Muscle layer of colon (tissue), 2 donors: ENCODE results near the gene ENTREP1.

Experiments used
- H3K27ac ChIP-seq: one replicate; pipeline ENCODE4 v1.7.0; 2013; ENCODE audit warnings: low read depth, mild to moderate bottlenecking, low read length, moderate library complexity
- H3K27me3 ChIP-seq, 2 donors: one replicate each; pipeline ENCODE4 v1.7.0; 2013; ENCODE audit warnings: low read length in 2 of 2, mild to moderate bottlenecking in 2 of 2; ENCODE audit not compliant: insufficient read depth in 2 of 2, control insufficient read depth in 1 of 2
- H3K36me3 ChIP-seq: one replicate; pipeline ENCODE4 v1.7.0; 2013; ENCODE audit warnings: mild to moderate bottlenecking, low read length; ENCODE audit not compliant: insufficient read depth
- H3K4me1 ChIP-seq: one replicate; pipeline ENCODE4 v1.7.0; 2013; ENCODE audit warnings: mild to moderate bottlenecking, low read length; ENCODE audit not compliant: insufficient read depth
- H3K4me3 ChIP-seq, 2 donors: one replicate each; pipeline ENCODE4 v1.7.0; 2013; ENCODE audit warnings: low read length in 2 of 2, low read depth in 1 of 2, mild to moderate bottlenecking in 1 of 2, moderate library complexity in 1 of 2
- H3K9ac ChIP-seq: one replicate; pipeline ENCODE4 v1.7.0; 2013; ENCODE audit warnings: low read length
- H3K9me3 ChIP-seq: one replicate; pipeline ENCODE4 v1.7.0; 2013; ENCODE audit warnings: mild to moderate bottlenecking, low read length
- donor health status: abdominal sarcoma.
- donor health status: Adenocarcinoma of cecum.

The ENTREP1 gene

DNA sequence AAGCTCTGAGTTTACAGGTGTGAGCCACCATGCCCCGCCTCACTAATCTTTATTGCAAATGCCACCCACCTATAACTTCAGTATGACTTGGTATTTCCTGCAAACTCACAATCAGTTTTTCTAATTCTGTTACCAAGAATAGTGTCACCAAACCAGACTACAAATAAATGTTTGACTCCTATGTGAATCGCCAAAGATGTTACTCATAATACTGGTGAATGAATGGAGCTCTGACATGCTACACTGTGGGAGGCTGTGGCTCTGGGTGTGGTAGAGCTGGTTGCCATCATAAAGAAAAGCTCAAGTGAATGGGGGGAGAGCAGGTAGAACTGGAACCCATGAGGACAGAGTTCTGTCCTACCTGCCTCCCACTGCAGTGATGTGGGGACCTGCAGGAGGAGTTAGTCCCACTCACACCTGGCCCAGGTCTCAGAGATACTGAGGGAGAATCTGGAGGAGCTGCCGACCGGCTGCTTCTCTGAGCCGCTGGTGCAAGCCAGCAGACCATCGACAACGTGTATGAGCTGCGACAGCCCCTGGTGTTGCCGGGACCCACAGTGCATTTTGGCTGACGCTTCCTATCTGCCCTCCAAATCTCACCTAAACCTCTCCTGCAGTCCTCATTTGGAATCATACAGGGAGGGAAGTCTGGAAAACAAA is 95.7 kb downstream of the ENTREP1 start:
- Histone ChIP-seq H3K4me3 (no peak overlapping the region), H3K9ac (no peak overlapping the region), H3K9me3 (no peaks in the 10 kb centered on the region), H3K4me1 (no peaks in the 10 kb centered on the region), H3K36me3 (no peaks in the 10 kb centered on the region), H3K27me3 (no peaks in the 10 kb centered on the region), H3K27ac (no peak overlapping the region)

- no peak overlapping the region for H3K27ac ChIP-seq
- H3K27me3 ChIP-seq, result no peaks in the 10 kb centered on the region
- no peaks in the 10 kb centered on the region for H3K4me1 ChIP-seq
- H3K36me3 ChIP-seq, result no peaks in the 10 kb centered on the region
- no peak overlapping the region for H3K9ac ChIP-seq
- H3K4me3 ChIP-seq, result no peak overlapping the region
- no peaks in the 10 kb centered on the region for H3K9me3 ChIP-seq
Observed at GRCh38 chr9:69421908-69422801, 97.1 kb downstream of the ENTREP1 start.

GRCh38 chr9:69425136-69425801 is 100.3 kb downstream of the ENTREP1 start:
- Histone ChIP-seq H3K4me3 (no peak overlapping the region), H3K36me3 (no peaks in the 10 kb centered on the region)

GRCh38 chr9:69427286-69427685 is 102.3 kb downstream of the ENTREP1 start:
- Histone ChIP-seq H3K9ac (no peak overlapping the region), H3K9me3 (no peaks in the 10 kb centered on the region), H3K4me1 (no peaks in the 10 kb centered on the region), H3K27ac (no peak overlapping the region), H3K36me3 (no peaks in the 10 kb centered on the region), H3K27me3 (no peaks in the 10 kb centered on the region), H3K4me3 (no peak overlapping the region)

More at GRCh38 chr9:69425136-69425801, 100.3 kb downstream of the ENTREP1 start:
- Histone ChIP-seq H3K27ac (no peak overlapping the region), H3K9ac (no peak overlapping the region), H3K9me3 (no peaks in the 10 kb centered on the region), H3K4me1 (no peaks in the 10 kb centered on the region), H3K27me3 (no peaks in the 10 kb centered on the region)

DNA sequence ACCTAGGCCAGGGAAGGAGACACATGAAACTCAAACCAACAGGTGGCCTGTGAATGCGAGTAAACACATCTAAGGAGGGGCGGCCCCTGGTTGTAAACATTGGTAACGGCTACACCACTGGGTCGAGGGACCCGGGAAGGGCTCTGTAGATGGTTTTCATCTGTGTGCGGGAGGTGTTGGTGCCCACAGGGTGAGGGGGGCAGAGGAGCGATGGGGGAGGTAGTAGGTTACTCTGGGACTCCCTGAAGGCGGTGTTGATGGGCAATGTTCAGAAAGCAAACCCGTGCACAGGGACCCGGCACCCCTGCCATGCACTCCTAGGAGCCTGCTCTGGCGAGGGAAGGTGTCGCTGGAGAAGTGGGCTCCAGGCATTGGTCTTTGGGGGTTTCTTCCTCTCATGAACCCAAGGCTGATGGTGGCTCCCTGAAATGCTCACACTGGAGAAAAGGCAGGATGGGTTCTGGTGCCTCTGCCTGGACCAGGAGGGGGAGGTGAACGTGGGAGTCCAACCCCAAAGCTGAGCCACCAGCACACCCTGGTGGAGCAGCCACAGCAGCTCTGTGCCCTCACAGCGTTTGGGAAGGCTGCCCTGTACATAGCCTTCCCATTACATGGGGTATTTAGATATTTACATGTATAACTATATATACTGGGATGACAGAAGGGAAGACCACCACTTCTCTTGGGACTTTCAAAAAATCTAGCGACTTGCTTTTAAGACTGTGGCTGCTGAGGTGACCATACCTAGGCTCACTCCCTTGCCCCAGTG is 103.2 kb downstream of the ENTREP1 start:
- H3K27ac ChIP-seq, result no peak overlapping the region
- H3K36me3 ChIP-seq, result no peaks in the 10 kb centered on the region
- no peaks in the 10 kb centered on the region for H3K9me3 ChIP-seq
- H3K9ac ChIP-seq, result no peak overlapping the region
- no peaks in the 10 kb centered on the region for H3K4me1 ChIP-seq
- no peak overlapping the region for H3K4me3 ChIP-seq
- no peaks in the 10 kb centered on the region for H3K27me3 ChIP-seq

- Histone ChIP-seq H3K4me3 (no peak overlapping the region), H3K9me3 (no peaks in the 10 kb centered on the region), H3K27me3 (no peaks in the 10 kb centered on the region), H3K27ac (no peak overlapping the region), H3K4me1 (no peaks in the 10 kb centered on the region), H3K36me3 (no peaks in the 10 kb centered on the region), H3K9ac (no peak overlapping the region)
Observed at GRCh38 chr9:69429281-69429680, 104.3 kb downstream of the ENTREP1 start.

GRCh38 chr9:69430206-69430605 is 105.2 kb downstream of the ENTREP1 start:
- no peaks in the 10 kb centered on the region for H3K9me3 ChIP-seq
- H3K36me3 ChIP-seq, result no peaks in the 10 kb centered on the region
- no peak overlapping the region for H3K4me3 ChIP-seq
- H3K27ac ChIP-seq, result no peak overlapping the region
- no peaks in the 10 kb centered on the region for H3K27me3 ChIP-seq
- no peaks in the 10 kb centered on the region for H3K4me1 ChIP-seq
- no peak overlapping the region for H3K9ac ChIP-seq

- Histone ChIP-seq H3K9me3 (no peaks in the 10 kb centered on the region), H3K4me1 (no peaks in the 10 kb centered on the region), H3K27me3 (no peaks in the 10 kb centered on the region), H3K4me3 (no peak overlapping the region), H3K27ac (no peak overlapping the region), H3K36me3 (no peaks in the 10 kb centered on the region), H3K9ac (no peak overlapping the region)
Observed at GRCh38 chr9:69431203-69431602, 106.2 kb downstream of the ENTREP1 start.

DNA sequence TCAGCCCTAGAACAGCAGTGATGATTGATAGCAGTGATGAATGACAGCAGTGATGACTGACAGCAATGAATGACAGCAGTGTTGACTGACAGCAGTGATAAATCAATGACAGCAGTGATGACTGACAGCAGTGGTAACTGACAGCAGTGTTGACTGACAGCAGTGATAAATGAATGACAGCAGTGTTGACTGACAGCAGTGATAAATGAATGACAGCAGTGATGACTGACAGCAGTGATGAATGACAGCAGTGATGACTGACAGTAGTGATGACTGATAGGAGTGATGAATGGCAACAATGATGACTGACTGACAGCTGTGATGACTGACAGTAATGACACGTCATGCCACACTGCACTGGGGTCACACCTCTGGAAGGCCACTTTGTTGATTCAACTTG is 106.8 kb downstream of the ENTREP1 start:
- Histone ChIP-seq H3K27ac (no peak overlapping the region), H3K9me3 (no peaks in the 10 kb centered on the region), H3K9ac (no peak overlapping the region), H3K4me1 (no peaks in the 10 kb centered on the region), H3K27me3 (no peaks in the 10 kb centered on the region), H3K4me3 (no peak overlapping the region), H3K36me3 (no peaks in the 10 kb centered on the region)

- Histone ChIP-seq H3K27me3 (no peaks in the 10 kb centered on the region), H3K9ac (no peak overlapping the region), H3K4me1 (no peaks in the 10 kb centered on the region), H3K9me3 (no peaks in the 10 kb centered on the region), H3K4me3 (no peak overlapping the region), H3K27ac (no peak overlapping the region), H3K36me3 (no peaks in the 10 kb centered on the region)
Observed at GRCh38 chr9:69432623-69433022, 107.6 kb downstream of the ENTREP1 start.

DNA sequence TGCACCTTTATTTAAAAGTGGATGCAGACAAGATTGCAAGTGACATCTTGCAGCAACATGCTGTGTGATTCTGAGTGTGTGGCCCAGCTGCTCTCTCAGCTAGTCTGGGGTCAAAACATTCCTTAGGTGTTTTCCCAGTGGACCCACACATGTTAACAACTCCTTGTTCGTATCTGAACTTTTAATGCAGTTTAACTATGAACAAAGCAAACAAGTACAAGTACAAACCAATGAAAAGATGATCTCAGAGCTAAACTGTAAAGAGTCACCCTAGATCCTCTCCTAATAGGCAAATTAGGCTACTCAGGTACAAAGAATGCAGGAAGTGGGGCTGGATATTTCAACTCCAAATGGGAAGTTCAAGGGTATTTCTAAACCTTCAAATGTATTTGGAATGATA is 108.4 kb downstream of the ENTREP1 start:
- no peak overlapping the region for H3K4me3 ChIP-seq
- no peaks in the 10 kb centered on the region for H3K27me3 ChIP-seq
- no peaks in the 10 kb centered on the region for H3K4me1 ChIP-seq
- no peak overlapping the region for H3K9ac ChIP-seq
- no peaks in the 10 kb centered on the region for H3K9me3 ChIP-seq
- H3K36me3 ChIP-seq, result no peaks in the 10 kb centered on the region
- H3K27ac ChIP-seq, result no peak overlapping the region
